HG03571 (cell line): ENCODE measurements around the gene LRRC3.
"Not testable (repeated sequence)": the region's sequence is repeated elsewhere in the genome, so short reads cannot be mapped to it uniquely, and the experiment has no call there.

Source experiments
- ATAC-seq: cut with Tn5 transposase; IDR thresholded peaks from one replicate; pipeline ENCODE4 v1.9.1; 2021; ENCODE audit not compliant: unreplicated experiment

The LRRC3 gene

DNA sequence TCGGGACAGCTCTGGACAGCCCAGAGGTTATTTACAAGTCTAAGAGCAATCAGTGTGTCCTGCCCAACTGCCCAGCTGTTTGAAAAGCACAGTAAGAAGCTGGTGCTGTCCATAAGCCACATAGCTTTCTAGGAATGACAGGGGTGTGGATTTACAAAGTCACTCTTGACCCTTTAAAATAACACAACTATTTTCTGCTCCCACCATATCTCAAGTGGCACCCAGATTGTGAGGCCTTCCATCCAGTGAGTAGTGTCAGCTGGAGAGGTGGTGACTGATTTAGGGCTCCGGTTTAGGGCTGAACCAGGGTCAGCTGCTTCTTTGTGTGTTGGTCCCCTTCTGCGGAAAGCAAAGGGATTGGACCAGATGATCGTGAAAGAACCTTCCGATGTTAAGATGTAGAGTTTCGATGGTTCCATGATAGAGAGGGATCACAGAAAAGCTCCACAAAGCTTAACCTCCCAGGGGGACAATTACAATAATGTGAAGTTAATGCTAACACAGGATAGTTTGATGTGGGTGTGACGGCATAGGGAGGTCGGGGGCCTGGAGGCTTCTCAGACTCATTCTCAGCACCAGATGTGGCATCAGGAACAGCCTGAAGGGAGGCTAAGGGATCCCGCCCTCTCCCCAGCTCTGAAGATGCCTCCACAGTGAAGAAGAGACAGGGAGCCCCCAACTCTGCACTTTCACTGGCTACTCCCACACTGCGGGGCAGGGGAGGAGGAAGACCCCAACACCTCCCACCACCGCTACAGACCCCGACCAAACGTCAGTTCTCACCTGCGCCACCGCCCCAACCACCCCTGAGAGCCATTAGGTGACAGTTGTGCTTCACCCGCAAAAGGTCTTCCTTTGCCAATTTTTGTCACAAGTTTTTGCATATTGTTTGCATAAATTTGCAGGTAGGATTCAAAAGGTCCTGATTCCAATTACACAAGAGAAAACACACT lies 40.6 kb downstream of the LRRC3 start:
- ATAC-seq: no peak

DNA sequence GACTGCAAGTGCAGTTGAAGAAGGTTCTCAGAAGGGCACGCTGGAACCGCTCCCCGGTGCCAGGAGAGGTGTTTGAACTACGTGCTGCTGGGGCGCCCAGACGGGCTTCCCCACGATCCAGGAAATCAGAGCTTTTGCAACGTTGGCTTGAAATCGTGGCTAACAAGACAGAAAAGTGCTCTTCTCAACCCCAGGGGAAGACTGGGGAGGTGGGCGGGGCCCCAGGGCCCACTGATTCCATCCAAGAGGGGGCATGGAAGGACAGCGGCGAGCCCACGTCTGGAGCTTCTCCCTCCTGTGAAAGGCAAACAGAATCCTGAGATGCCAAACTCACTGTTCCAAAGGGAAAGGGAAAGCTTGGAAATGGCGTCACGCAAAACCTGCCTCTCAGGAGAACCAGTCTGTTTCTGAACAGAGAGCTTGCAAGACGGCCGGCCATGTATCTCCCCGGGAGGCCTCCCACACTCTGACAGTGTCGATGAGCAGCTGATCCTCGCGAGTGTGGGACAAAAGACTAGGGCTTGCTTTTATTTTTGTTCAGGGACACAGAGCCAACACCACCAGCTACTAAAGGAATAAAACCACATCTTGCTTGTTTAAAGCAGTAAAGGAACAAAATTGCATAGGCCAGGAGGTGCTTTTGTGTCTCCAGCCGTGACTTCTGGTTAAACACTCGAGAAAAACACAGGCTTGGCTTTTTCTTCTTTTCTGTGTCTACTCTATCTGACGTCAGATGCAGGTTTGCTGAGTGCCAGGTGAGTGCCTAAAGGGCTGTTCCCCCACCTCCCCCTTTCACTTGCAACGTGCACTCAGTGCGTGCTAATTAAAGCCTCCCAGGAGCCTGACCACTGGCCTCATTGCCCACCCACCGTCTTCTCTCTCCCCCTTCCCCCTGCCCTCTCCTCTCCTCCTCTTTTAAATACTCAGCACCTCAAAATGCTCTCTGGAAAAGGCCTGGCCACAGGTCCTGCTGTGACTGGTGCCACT lies 41.5 kb downstream of the LRRC3 start:
- no peak for ATAC-seq

DNA sequence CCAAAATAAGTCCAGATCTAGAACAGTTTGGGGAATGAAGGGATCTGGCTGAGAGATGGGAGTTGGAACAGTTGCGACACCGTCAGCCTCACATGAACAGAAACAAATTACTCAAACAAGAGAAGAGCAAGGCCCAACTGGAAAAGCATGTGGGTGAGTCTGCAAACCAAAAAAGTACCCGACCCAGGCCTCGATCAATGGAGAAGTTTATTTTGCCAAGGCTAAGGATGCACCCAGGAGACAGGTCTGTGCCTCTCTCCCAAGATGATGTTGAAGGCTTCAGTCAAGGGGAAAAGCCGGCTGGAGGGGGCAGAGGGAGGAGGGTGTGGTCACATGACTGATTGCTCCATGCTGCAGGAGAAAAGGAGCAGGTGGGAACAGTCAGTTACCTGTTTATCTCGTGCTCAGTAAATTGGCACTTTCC lies 42.4 kb downstream of the LRRC3 start:
- no peak for ATAC-seq

DNA sequence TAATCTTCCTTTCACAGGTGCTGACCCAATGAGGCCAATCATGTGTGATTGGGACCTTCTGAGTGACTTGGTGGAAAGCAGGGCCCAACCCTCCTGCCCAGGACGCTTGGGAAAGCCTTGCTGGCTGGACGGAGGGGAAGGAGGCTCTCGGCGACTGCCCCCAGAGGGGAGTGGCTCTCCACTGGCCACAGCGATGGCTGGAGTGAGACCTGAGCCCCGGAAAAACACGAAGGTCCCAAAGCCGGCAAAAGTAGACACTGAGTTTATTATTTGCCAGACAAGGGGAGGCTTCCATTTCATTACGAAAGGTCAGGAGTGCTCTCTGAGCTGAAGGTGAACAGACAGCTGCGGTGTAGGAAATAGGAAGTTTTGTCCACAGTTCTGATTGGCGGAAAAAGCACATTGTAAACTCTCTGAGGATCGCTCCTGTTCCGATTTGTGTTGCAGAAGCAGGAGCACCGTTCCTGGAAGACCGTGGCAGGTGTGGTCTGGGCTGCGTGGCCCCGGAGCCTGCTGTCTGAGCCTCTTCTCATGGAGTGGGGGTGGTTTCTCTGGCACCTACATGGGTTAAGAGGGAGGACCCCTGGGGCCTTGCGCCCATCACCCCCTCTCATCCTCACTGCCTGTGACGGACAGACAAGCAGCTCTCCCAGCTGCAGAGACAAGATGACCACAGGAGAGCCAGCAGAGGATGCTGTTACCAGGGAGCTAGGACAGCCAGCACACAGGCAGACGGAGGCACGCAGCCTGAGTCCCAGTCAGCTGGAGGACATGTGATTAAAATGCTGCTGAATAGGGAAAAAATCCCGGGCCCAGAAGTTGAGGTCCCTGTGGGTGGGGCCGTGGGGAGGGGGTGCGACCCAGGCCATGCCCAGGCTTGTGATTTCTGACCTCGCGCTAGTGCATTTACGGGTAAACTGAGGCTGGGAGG lies 43.2 kb downstream of the LRRC3 start:
- no peak for ATAC-seq

DNA sequence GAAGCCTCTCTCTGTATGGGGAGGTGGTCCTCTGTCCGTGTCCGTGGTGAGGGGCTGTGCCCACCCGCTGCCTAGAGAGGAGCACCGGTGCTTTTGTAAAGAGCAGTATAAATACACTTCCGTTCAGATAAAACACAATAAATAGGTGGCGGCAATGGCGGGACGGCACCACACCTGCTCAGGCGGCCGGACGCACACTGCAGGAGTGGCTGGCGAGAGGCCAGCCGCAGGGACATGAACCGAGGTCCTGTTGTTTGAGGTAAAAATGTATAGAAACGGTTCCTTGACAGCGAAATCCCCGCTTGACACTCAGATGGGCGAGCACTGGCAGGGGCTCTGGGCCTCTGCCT lies 43.9 kb downstream of the LRRC3 start:
- ATAC-seq: no peak

DNA sequence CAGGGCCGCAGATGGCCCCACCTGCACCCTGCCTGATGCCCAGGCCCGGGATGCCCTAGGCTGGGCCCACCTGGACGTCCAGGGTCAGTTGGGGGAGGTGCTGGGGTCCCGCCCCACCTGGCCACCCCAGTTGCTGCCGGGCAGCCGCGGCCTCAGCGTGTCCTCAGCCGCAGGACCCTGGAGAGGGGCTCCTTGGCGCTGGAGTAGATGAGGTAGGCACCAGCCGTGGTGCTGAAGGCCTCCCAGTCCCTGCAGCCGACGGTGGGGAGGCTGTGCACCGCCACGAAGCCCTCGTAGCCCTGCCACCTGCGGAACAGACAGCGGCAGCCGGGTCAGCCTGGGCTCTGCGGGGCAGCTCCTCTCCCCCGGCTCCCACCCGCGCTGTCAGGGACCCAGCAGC lies 44.3 kb downstream of the LRRC3 start:
- no peak for ATAC-seq

DNA sequence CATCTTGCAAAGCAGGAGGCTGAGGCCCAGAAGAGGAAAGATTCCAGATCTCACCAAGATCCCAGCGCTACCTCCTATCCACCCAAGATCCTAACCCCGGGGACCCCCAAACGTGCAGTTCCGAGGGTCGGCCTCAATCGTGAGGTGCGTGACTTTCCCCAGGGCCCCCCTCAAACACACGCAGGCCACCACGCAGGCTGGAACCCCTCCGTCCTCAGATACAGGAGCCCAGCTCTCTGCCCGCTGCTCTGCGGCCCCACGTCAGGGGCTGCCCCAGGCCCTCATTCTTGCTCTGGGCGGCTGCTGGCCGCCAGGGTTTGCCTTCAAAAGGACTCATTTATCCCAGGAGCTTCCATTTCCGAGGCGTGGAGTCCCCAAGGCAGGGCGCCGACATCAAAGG lies 44.8 kb downstream of the LRRC3 start:
- ATAC-seq: no peak

DNA sequence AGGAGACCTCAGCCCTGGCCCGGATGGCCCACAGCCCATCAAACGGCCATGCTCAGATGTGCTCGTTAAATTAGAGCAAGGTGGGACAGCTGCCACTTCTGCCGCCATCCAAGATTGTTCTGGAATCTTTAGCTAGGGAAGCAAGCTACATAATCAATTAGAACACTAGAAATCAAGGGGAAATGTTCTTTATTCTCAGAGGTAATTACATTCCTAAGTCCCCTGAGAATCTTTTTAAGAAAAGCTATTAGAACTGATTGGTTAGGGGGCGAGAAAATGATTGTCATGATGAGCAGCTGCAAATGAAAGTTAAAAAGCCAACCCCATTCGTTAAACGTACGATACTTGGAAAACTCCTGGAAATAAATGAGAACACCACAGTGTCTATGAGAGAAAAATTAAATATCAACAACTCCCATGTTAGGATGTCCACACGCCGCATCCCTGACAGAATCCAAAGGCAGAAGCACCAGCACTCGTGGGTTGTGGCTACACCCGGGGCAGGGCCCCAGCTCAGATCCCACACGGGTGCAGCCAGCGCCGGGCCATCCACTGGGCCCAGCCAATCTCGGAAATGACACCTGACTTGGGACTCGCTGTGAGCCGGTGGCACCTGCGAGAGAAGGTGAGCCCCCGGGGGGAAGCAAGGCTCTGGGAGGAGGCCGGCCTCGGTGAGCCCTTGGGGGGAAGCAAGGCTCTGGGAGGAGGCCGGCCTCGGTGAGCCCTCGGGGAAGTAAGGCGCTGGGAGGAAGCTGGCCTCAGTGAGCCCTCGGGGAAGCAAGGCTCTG lies 47.1 kb downstream of the LRRC3 start:
- ATAC-seq: no peak

DNA sequence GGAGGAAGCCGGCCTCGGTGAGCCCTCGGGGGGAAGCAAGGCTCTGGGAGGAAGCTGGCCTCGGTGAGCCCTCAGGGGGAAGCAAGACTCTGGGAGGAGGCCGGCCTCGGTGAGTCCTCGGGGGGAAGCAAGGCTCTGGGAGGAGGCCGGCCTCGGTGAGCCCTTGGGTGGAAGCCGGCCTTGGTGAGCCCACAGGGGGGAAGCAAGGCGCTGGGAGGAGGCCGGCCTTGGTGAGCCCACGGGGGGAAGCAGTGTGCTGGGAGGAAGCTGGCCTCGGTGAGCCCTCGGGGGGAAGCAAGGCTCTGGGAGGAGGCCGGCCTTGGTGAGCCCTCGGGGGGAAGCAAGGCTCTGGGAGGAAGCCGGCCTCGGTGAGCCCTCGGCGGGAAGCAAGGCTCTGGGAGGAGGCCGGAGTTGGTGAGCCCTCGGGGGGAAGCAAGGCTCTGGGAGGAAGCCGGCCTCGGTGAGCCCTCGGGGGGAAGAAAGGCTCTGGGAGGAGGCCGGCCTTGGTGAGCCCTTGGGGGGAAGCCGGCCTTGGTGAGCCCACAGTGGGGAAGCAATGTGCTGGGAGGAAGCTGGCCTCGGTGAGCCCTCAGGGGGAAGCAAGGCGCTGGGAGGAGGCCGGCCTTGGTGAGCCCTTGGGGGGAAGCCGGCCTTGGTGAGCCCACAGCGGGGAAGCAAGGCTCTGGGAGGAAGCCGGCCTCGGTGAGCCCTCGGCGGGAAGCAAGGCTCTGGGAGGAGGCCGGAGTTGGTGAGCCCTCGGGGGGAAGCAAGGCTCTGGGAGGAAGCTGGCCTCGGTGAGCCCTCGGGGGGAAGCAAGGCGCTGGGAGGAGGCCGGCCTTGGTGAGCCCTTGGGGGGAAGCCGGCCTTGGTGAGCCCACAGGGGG lies 47.9 kb downstream of the LRRC3 start:
- not testable (repeated sequence) for ATAC-seq

DNA sequence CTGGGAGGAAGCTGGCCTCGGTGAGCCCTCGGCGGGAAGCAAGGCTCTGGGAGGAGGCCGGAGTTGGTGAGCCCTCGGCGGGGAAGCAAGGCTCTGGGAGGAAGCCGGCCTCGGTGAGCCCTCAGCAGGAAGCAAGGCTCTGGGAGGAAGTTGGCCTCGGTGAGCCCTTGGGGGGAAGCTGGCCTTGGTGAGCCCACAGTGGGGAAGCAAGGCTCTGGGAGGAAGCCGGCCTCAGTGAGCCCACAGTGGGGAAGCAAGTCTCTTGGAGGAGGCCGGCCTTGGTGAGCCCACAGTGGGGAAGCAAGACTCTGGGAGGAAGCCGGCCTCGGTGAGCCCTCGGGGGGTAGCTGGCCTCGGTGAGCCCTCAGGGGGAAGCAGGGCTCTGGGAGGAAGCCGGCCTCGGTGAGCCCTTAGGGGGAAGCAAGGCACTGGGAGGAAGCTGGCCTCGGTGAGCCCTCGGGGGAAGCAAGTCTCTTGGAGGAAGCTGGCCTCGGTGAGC lies 48.6 kb downstream of the LRRC3 start:
- no peak for ATAC-seq

DNA sequence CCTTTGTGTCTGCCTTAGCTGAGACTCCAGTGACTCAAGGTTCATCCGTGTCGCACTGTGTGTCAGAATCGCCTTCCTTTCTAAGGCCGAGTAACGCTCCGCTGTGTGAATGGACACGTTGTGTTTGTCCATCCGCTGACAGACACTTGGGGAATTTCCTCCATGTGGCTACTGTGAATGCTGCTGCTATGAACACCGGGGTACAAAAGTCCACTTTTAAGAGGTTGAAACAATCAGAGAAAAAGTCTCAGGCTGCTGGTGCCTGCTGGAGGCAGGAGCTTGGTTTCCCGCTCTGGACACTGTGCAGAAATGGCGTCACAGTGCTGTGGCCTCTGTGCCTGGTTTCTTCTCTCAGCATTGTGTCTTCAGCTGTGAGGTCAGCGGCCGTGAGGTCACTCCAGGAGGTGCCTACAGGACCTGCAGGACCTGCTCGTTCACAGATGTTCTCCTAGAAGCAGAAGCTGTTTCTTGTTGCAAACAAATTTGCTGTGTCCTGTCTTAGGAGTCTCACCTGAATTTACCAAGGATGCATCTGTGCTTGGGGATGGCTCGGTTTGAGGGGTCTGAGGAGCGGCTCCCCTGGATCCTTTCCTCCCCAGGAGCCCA lies 50.5 kb downstream of the LRRC3 start:
- ATAC-seq: no peak

DNA sequence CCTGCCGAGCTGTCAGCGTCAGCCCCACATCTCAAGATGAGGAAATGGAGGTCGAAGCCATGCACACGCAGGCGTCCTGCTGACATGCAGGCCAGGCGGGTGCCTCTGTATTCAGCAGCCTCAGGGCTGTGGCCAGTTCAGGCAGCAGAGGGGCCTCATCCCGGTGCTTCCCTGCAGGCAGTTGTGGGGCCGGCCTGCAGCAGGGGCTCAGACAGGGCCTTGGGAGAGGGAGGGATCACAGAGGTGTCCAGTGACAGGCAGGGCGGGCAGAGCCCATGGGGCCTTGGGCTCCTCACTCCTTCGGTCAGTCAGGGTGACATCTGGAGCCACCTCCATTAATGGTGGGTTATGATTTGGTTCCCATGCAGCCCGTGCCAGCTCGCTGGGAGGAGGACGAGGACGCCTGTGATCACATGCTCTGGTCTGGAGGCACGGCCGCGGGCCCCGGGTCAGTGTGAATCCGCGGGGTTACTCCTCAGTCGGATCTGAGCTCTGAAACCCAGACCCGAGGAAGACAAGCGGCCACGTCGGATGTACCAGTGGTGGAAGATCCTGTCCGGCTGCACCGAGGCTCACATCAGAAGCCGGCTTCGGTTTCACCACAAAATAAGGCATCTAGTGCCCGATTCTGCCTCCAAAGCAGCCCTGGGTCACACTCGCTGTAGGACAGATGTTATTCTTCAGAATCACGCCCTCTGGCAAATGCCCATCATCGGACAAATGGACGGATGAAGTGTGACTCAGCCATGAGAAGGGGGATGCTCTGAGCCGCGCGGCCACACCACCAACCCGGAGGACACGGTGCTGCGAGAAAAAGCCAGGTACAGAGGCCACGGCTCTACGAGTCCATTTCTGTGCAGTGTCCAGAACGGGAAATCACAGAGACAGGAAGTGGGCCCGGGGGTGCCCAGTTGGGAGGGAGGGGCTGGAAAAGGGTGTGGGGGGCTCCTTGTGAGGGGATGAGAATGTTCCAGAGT lies 51.3 kb downstream of the LRRC3 start:
- no peak for ATAC-seq

DNA sequence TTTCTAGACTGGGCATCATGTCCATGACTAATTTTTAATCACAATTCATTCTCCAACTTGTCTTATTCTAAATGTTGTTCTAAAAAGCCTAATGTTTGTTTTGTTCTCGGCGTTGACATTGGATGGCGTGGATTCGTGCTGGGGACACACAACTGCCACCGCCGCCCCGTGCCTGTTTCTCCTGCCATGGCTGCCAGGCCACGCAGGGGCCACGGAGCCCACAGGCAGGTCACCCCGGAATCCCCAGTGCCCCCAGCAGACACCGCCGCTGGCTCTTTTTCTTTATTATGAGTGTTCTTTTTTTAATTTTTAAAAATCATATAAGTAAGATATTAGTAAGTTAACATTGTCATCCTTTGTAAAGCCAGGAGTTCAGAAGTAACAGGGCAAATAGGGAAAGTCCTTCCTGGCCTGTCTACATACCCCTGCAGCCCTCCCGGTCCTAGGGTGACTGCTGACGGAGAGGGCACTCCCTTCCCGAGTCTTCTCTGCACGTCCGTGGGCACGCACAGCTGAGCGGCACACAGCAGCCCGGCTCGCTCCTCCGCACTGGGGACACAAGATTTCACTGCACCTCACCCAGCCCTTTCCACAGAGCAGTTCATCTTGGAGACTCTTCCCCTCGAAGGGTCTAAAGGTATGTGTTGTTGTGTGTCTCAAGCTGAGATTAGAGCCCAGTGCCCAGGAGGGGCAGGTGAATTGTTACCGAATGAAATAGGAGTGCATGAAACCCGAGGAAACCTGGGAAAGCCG lies 52.5 kb downstream of the LRRC3 start:
- ATAC-seq: no peak

DNA sequence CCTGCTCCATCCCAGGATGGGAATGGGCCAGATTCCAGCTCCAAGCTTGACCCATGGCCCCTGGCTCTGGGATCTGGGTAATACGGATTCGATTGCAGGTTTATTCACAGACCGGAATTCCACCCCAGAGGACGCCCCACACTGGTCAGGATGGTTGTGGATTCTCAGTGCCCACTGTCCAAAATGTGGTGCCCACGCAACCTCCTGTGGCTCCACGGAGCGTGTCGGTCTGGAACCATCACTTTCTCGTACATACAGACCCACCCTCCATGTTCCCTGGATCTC lies 53.1 kb downstream of the LRRC3 start:
- ATAC-seq: no peak

DNA sequence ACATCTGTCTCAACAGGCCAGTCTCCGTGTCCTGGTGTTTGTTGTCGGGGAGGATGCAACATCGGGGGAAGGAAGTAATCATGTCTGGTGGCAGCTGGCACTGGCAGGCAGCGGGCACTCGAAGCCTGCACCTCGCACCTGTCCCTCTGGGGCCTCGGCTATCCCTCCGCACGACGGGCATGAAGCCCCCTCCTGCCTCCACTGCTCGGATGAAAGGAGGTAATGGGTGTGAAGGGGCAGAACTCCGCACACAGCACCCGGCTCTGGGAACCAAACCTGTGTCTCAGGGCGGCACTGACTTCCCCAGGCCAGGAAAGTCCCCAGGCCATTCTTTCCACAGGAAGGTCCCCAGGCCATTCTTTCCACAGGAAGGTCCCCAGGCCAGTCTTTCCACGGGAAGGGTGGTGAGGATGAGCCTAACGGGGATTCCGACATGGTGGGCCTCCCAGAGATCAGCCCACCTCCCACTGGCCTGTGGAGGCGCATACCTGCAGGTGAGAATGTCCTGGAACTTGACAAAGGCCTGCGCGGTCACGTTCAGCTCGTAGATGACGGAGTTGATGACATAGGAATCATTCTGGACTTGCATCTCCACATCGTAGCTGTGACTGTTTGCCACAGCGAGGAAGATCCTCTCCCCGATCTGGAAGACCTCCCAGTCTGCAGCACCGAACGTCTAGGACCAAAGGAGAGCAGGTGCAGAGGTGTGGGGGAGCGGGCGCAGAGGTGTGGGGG lies 53.6 kb downstream of the LRRC3 start:
- no peak for ATAC-seq

DNA sequence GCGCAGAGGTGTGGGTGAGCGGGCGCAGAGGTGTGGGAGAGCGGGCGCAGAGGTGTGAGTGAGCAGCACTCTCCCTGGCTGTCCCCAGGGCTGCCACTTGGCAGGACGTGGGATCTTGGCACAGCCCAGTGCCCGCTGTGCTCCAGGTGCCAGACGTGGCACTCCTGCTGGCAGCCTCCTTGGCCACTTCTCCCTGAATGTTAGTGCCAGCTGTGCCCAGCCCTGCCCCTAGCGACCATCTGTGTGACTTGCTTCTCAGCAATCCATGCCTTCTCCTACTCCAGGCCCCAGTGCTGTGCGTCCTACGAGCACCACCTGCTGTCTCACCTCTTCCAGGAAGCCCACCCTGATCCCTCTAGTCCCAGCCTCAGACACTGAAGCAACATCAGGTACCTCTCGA lies 54.2 kb downstream of the LRRC3 start:
- no peak for ATAC-seq
